HepG2 (cell line): ENCODE results near the gene WNK4. TPM values are rescaled to one million over a fixed set of nuclear protein-coding genes. Genes with fewer than 3 reads are reported as not detected.

Experiments used
- ARNT ChIP-seq: fragments of 450-650 bp; IDR thresholded peaks from 2 replicates; pipeline ENCODE4 v1.6.1; 2017
- BORCS8-MEF2B ChIP-seq: sonication (generic); formaldehyde crosslinking; IDR thresholded peaks from 2 replicates; pipeline ENCODE4 v1.8.0; 2022; ENCODE audit warnings: mild to moderate bottlenecking, missing genetic modification reagents
- EEA1 ChIP-seq: sonication (generic); formaldehyde crosslinking; IDR thresholded peaks from 2 replicates; pipeline ENCODE4 v1.5.1; 2020; ENCODE audit warnings: mild to moderate bottlenecking, missing genetic modification reagents, borderline replicate concordance
- ESRRA ChIP-seq: sonication (generic); formaldehyde crosslinking; IDR thresholded peaks from 2 replicates; pipeline ENCODE4 v1.5.1; 2020; ENCODE audit warnings: mild to moderate bottlenecking, low read depth, missing genetic modification reagents
- FOXA1 ChIP-seq, 2 experiments: fragments of 450-650 bp in 1 of 2; sonication (generic) in 1 of 2; formaldehyde crosslinking in 1 of 2; IDR thresholded peaks; 2 replicates each; pipeline versions ENCODE4 v1.4.0 to v1.6.1; 2016 to 2020; ENCODE audit warnings: missing genetic modification reagents in 1 of 2
- JUND ChIP-seq: sonication (generic); formaldehyde crosslinking; IDR thresholded peaks from 2 replicates; pipeline ENCODE4 v1.8.0; 2022; ENCODE audit warnings: mild to moderate bottlenecking, missing genetic modification reagents
- MYPOP ChIP-seq: sonication (generic); formaldehyde crosslinking; IDR thresholded peaks from 2 replicates; pipeline ENCODE4 v1.8.1; 2023; ENCODE audit warnings: mild to moderate bottlenecking, moderate library complexity, missing genetic modification reagents
- PHF8 ChIP-seq: sonication (generic); formaldehyde crosslinking; IDR thresholded peaks from 2 replicates; pipeline ENCODE4 v1.5.0; 2020; ENCODE audit warnings: missing genetic modification reagents
- PTBP1 ChIP-seq: fragments of 200-400 bp; formaldehyde crosslinking; IDR thresholded peaks from 2 replicates; pipeline ENCODE4 v1.6.1; 2018; ENCODE audit warnings: low read length, low read depth; ENCODE audit not compliant: poor library complexity, severe bottlenecking
- SIX4 ChIP-seq: sonication (generic); formaldehyde crosslinking; IDR thresholded peaks from 2 replicates; pipeline ENCODE4 v1.4.0; 2020; ENCODE audit warnings: missing genetic modification reagents
- XRCC5 ChIP-seq: fragments of 200-400 bp; formaldehyde crosslinking; optimal IDR thresholded peaks from 2 replicates; pipeline ENCODE3; 2017; ENCODE audit warnings: mild to moderate bottlenecking, low read length
- ZNF142 ChIP-seq: sonication (generic); formaldehyde crosslinking; IDR thresholded peaks from 2 replicates; pipeline ENCODE4 v1.4.0; 2020; ENCODE audit warnings: missing genetic modification reagents
- ZNF180 ChIP-seq: sonication (generic); formaldehyde crosslinking; IDR thresholded peaks from 2 replicates; pipeline ENCODE4 v1.4.0; 2020; ENCODE audit warnings: low read depth, missing genetic modification reagents, borderline replicate concordance
- ZNF207 ChIP-seq: fragments of 450-650 bp; IDR thresholded peaks from 2 replicates; pipeline ENCODE4 v1.6.1; 2016; ENCODE audit warnings: antibody characterized with exemption, borderline replicate concordance
- ZNF713 ChIP-seq: sonication (generic); formaldehyde crosslinking; IDR thresholded peaks from 2 replicates; pipeline ENCODE4 v1.4.0; 2020; ENCODE audit warnings: mild to moderate bottlenecking, missing genetic modification reagents
- ZSCAN12 ChIP-seq: sonication (generic); formaldehyde crosslinking; IDR thresholded peaks from 2 replicates; pipeline ENCODE4 v1.9.0; 2021; ENCODE audit warnings: mild to moderate bottlenecking, missing genetic modification reagents
- ZSCAN31 ChIP-seq: sonication (generic); formaldehyde crosslinking; IDR thresholded peaks from 2 replicates; pipeline ENCODE4 v1.5.0; 2020; ENCODE audit warnings: low read depth, mild to moderate bottlenecking, missing genetic modification reagents
- polyA plus RNA-seq, 8 experiments: library from polyadenylated mRNA; depleted of rRNA in 3 of 8; stranded (reverse) in 7 of 8; unstranded in 1 of 8; fragments of >200 nt; fragmentation: Illumina TruSeq in 4 of 8; extraction: Trizol in 4 of 8; gene quantifications; 2 replicates each; pipeline versions ENCODE4 v1.2.1 to v1.2.3, GENCODE V29; 2011 to 2016; ENCODE audit warnings: low read depth in 4 of 8, missing spikeins in 1 of 8, mixed read lengths in 1 of 8; ENCODE audit not compliant: insufficient read depth in 1 of 8
- total RNA-seq, 5 experiments: library from RNA; depleted of rRNA; stranded (reverse); fragments of >200 nt; fragmentation: Illumina TruSeq; extraction: Trizol; gene quantifications; 2 replicates each; pipeline ENCODE4 v1.2.3, GENCODE V29; 2016; ENCODE audit warnings: low read depth in 1 of 5
- TF ChIP-seq, protein P1 (sequence below): sonication (generic); formaldehyde crosslinking; conservative IDR thresholded peaks from 2 replicates; pipeline ENCODE4 v1.8.0; 2022; ENCODE audit warnings: low read depth, missing genetic modification reagents
- TF ChIP-seq, protein P2 (sequence below): sonication (generic); formaldehyde crosslinking; IDR thresholded peaks from 2 replicates; pipeline ENCODE4 v1.4.0; 2020; ENCODE audit warnings: missing genetic modification reagents, mild to moderate bottlenecking, borderline replicate concordance

Gene WNK4
- total and polyA plus RNA-seq, 2 of the 13 experiments (the other 11 are each of a cell fraction or from before 2014, with no cell fraction given): 2.7 to 13.7 TPM

- TF ChIP-seq EEA1 (CRISPR knock-in tag): no peak
- TF ChIP-seq ZNF207: no peak
- no peak for TF ChIP-seq FOXA1 (IDR thresholded peaks at IDR 0.05)
- no peak for TF ChIP-seq FOXA1 (CRISPR knock-in tag; IDR thresholded peaks at IDR 0.05)
- TF ChIP-seq ESRRA (CRISPR knock-in tag): no peak
- TF ChIP-seq SIX4: no peak
- TF ChIP-seq, protein P1, sequence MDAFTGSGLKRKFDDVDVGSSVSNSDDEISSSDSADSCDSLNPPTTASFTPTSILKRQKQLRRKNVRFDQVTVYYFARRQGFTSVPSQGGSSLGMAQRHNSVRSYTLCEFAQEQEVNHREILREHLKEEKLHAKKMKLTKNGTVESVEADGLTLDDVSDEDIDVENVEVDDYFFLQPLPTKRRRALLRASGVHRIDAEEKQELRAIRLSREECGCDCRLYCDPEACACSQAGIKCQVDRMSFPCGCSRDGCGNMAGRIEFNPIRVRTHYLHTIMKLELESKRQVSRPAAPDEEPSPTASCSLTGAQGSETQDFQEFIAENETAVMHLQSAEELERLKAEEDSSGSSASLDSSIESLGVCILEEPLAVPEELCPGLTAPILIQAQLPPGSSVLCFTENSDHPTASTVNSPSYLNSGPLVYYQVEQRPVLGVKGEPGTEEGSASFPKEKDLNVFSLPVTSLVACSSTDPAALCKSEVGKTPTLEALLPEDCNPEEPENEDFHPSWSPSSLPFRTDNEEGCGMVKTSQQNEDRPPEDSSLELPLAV (CRISPR knock-in tag): no peak
- TF ChIP-seq, protein P2, sequence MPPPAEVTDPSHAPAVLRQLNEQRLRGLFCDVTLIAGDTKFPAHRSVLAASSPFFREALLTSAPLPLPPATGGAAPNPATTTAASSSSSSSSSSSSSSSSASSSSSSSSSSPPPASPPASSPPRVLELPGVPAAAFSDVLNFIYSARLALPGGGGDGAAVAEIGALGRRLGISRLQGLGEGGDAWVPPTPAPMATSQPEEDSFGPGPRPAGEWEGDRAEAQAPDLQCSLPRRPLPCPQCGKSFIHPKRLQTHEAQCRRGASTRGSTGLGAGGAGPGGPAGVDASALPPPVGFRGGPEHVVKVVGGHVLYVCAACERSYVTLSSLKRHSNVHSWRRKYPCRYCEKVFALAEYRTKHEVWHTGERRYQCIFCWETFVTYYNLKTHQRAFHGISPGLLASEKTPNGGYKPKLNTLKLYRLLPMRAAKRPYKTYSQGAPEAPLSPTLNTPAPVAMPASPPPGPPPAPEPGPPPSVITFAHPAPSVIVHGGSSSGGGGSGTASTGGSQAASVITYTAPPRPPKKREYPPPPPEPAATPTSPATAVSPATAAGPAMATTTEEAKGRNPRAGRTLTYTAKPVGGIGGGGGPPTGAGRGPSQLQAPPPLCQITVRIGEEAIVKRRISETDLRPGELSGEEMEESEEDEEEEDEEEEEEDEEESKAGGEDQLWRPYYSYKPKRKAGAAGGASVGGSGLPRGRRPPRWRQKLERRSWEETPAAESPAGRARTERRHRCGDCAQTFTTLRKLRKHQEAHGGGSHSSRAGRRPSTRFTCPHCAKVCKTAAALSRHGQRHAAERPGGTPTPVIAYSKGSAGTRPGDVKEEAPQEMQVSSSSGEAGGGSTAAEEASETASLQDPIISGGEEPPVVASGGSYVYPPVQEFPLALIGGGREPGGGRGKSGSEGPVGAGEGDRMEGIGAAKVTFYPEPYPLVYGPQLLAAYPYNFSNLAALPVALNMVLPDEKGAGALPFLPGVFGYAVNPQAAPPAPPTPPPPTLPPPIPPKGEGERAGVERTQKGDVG (CRISPR knock-in tag): no peak; the same call in 1 of the 2 replicates
- TF ChIP-seq BORCS8-MEF2B (CRISPR knock-in tag): peak; percentile 48; the same call in 1 of the 2 replicates
- TF ChIP-seq ZNF180 (CRISPR knock-in tag): 0 out of 2 replicates have a peak, but pooled peaks have one; percentile 34
- TF ChIP-seq ZSCAN12 (CRISPR knock-in tag): peak; percentile 78; the same call in 1 of the 2 replicates
- no peak for TF ChIP-seq XRCC5
- no peak for TF ChIP-seq ARNT
- TF ChIP-seq ZNF713 (CRISPR knock-in tag): no peak
- TF ChIP-seq PHF8: no peak
- TF ChIP-seq PTBP1: no peak
- TF ChIP-seq JUND: no peak
- no peak for TF ChIP-seq MYPOP (CRISPR knock-in tag)
- no peak; the same call in 1 of the 2 replicates for TF ChIP-seq ZNF142 (CRISPR knock-in tag)
- no peak for TF ChIP-seq ZSCAN31 (CRISPR knock-in tag)
Measured at GRCh38 chr17:42744283-42744805, 36.1 kb upstream of the WNK4 start (continued).
